T-helper 1 cell treated with Interleukin-12 subunit alpha and Interleukin-12 subunit beta and Interleukin-4 antibody, amounts not matched to agents 30 μg/mL and 1 μg/mL, for 36 hours (primary cell): Measurements from ENCODE around the gene ARHGEF2.

Experiments used
- H3K27ac Mint-ChIP-seq: one replicate; pipeline ENCODE4 v1.8.0; 2021; ENCODE audit warnings: mild to moderate bottlenecking, mixed read lengths
- H3K27me3 Mint-ChIP-seq: one replicate; pipeline ENCODE4 v1.8.0; 2021; ENCODE audit warnings: low read depth, mixed read lengths
- H3K36me3 Mint-ChIP-seq: one replicate; pipeline ENCODE4 v1.8.0; 2021; ENCODE audit warnings: low read depth, mixed read lengths
- H3K4me1 Mint-ChIP-seq: one replicate; pipeline ENCODE4 v1.8.0; 2021; ENCODE audit warnings: low read depth, mixed read lengths
- H3K4me3 Mint-ChIP-seq: one replicate; pipeline ENCODE4 v1.8.0; 2021; ENCODE audit warnings: mild to moderate bottlenecking, moderate library complexity, mixed read lengths
- H3K9me3 Mint-ChIP-seq: one replicate; pipeline ENCODE4 v1.8.0; 2021; ENCODE audit warnings: mixed read lengths

Gene ARHGEF2

GRCh38 chr1:155904261-155904660 lies 74.1 kb downstream of the ARHGEF2 start:
- Mint-ChIP-seq H3K4me1 (peaks cover 4% of the 10 kb centered on the region), H3K27ac (no peak overlapping the region), H3K4me3 (no peak overlapping the region), H3K27me3 (no peaks in the 10 kb centered on the region), H3K9me3 (no peaks in the 10 kb centered on the region), H3K36me3 (peaks cover 31% of the 10 kb centered on the region)

DNA sequence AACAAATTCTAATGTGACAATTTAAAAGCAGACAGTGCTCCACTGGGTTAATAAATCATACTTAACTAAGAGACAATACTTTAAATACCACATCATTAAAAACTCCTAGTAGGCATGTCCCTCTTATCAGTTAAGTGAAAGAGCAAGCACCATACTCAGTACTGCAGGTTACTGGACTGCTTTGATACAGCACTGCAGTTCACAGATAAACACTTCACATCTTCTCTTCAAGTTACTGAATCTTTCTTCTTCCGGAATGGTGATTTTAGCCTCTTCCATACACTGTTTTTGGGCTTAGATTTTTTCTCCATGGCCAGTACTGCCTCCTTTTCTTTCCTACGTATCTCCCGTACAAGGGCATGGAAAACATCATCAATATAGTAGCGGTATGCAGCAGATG lies 78.2 kb downstream of the ARHGEF2 start:
- Mint-ChIP-seq H3K36me3 (peaks cover 43% of the 10 kb centered on the region), H3K4me1 (peaks cover 7% of the 10 kb centered on the region), H3K4me3 (no peak overlapping the region), H3K27ac (no peak overlapping the region), H3K9me3 (no peaks in the 10 kb centered on the region), H3K27me3 (no peaks in the 10 kb centered on the region)

- peaks cover 7% of the 10 kb centered on the region for H3K4me1 Mint-ChIP-seq
- no peak overlapping the region for H3K4me3 Mint-ChIP-seq
- H3K9me3 Mint-ChIP-seq, result no peaks in the 10 kb centered on the region
- no peak overlapping the region for H3K27ac Mint-ChIP-seq
- no peaks in the 10 kb centered on the region for H3K27me3 Mint-ChIP-seq
- peaks cover 41% of the 10 kb centered on the region for H3K36me3 Mint-ChIP-seq
Measured at GRCh38 chr1:155899683-155900082, 78.7 kb downstream of the ARHGEF2 start.

DNA sequence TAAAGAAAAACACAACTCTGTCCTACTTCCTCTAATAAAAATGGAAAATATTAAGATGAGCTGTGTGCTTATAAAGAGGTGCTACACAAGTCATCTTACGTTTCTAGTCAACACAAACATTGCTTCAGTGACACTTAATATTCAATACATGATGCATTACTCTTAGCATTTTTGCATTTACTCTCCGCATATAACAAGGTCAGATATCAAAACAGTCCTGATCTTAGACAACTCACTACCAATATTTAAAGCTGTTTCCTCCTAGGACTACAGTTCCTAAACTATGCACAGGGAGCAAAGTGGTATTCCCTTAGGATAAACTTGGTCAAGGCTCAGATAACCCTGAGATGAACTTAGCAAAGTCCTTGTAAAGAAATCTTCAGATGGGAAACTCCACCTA lies 79.5 kb downstream of the ARHGEF2 start:
- H3K27ac Mint-ChIP-seq, result no peak overlapping the region
- peaks cover 5% of the 10 kb centered on the region for H3K4me1 Mint-ChIP-seq
- peaks cover 33% of the 10 kb centered on the region for H3K36me3 Mint-ChIP-seq
- no peaks in the 10 kb centered on the region for H3K27me3 Mint-ChIP-seq
- H3K9me3 Mint-ChIP-seq, result no peaks in the 10 kb centered on the region
- no peak overlapping the region for H3K4me3 Mint-ChIP-seq

DNA sequence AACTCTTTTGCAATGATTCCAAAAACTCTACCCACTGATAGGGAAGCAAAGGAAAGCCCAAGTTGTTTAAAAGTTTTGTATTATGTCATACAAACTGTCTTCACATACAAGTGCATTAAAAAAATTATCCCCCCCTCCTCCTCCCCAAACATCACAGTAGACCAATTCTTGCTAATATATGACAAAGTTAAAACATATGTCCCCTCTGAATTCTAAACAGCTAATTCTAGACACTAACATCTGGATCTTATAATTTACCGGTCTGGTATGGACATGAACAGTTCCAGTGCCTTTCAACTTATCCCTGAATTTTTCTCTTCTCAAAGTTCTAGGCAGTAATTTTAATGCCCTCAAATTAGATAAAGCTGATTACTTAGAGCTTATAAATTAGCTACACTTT lies 80.6 kb downstream of the ARHGEF2 start:
- peaks cover 15% of the 10 kb centered on the region for H3K4me1 Mint-ChIP-seq
- peaks cover 30% of the 10 kb centered on the region for H3K36me3 Mint-ChIP-seq
- no peak overlapping the region for H3K4me3 Mint-ChIP-seq
- H3K27me3 Mint-ChIP-seq, result no peaks in the 10 kb centered on the region
- no peaks in the 10 kb centered on the region for H3K9me3 Mint-ChIP-seq
- peak overlapping the region; percentile 14 for H3K27ac Mint-ChIP-seq
